H1 (cell line): ENCODE measurements around the gene TPST2. TPM values are rescaled to one million over a fixed set of nuclear protein-coding genes. Genes with fewer than 3 reads are reported as not detected.

Experiments
- CTCF ChIA-PET: fragments of 300-600 bp; sonication (Branson Sonifier 250); formaldehyde crosslinking; loops from one replicate; lab custom pipeline; 2021; ENCODE audit not compliant: partially characterized antibody; lab: Charles Lee
- POLR2A ChIA-PET: fragments of 300-600 bp; sonication (Branson Sonifier 250); formaldehyde crosslinking; loops from one replicate; lab custom pipeline; 2021; ENCODE audit warnings: inconsistent platforms; ENCODE audit not compliant: partially characterized antibody; lab: Charles Lee
- DNase-seq, 2 experiments: peaks; one replicate each; pipeline versions ENCODE4 v3.0.0 to v3.0.0-alpha.2; 2010 to 2022; ENCODE audit warnings: low spot score in 2 of 2, low read depth in 1 of 2, mixed read lengths in 1 of 2
- FAIRE-seq: peaks from 2 replicates; lab custom pipeline; 2011; peaks lifted over from hg19 to GRCh38; lab: Jason Lieb, UNC
- H2AFZ ChIP-seq: 2 replicates; pipeline ENCODE4 v1.8.1; 2012; ENCODE audit warnings: low read length, inconsistent platforms
- H2AK5ac ChIP-seq: 2 replicates; pipeline ENCODE4 v1.6.1; 2013; ENCODE audit warnings: low read depth, low read length
- H2BK120ac ChIP-seq: replicated peaks from 2 replicates; pipeline ENCODE3; 2013; ENCODE audit warnings: low read depth, low read length, inconsistent platforms
- H2BK12ac ChIP-seq: 2 replicates; pipeline ENCODE4 v1.6.1; 2013; ENCODE audit warnings: low read depth, low read length
- H2BK15ac ChIP-seq: 2 replicates; pipeline ENCODE4 v1.6.1; 2013; ENCODE audit warnings: low read length
- H2BK20ac ChIP-seq: 2 replicates; pipeline ENCODE4 v1.6.1; 2013; ENCODE audit warnings: low read length
- H2BK5ac ChIP-seq: 2 replicates; pipeline ENCODE4 v1.6.1; 2013; ENCODE audit warnings: low read depth, low read length
- H3K14ac ChIP-seq: 2 replicates; pipeline ENCODE4 v1.6.1; 2013; ENCODE audit warnings: inconsistent platforms; ENCODE audit not compliant: insufficient read length
- H3K18ac ChIP-seq: 2 replicates; pipeline ENCODE4 v1.6.1; 2013; ENCODE audit warnings: low read length; ENCODE audit errors: extremely low read depth
- H3K23ac ChIP-seq: 2 replicates; pipeline ENCODE4 v1.6.1; 2013; ENCODE audit warnings: inconsistent platforms; ENCODE audit not compliant: insufficient read length
- H3K23me2 ChIP-seq: 2 replicates; pipeline ENCODE4 v1.6.1; 2013; ENCODE audit warnings: low read depth, low read length
- H3K27ac ChIP-seq: 2 replicates; pipeline ENCODE4 v1.6.1; 2011; ENCODE audit warnings: low read depth, low read length, inconsistent platforms
- H3K27me3 ChIP-seq, 4 experiments: replicated peaks in 1 of 4; 1 replicate in 1 of 4; 2 replicates in 3 of 4; pipeline versions ENCODE4 v1.6.1 to v1.8.1; 2011 to 2013; ENCODE audit warnings: low read length in 3 of 4, mild to moderate bottlenecking in 3 of 4, inconsistent platforms in 2 of 4, mixed read lengths in 2 of 4, moderate library complexity in 1 of 4; ENCODE audit not compliant: control insufficient read depth in 3 of 4, insufficient read depth in 3 of 4; ENCODE audit errors: extremely low read depth in 1 of 4
- H3K36me3 ChIP-seq, 4 experiments: 2 replicates each; pipeline versions ENCODE4 v1.6.1 to v1.8.1; 2011 to 2013; ENCODE audit warnings: mild to moderate bottlenecking in 4 of 4, low read length in 3 of 4, moderate library complexity in 2 of 4, control low read depth in 1 of 4, inconsistent platforms in 1 of 4; ENCODE audit not compliant: insufficient read depth in 4 of 4, control insufficient read depth in 2 of 4
- H3K4ac ChIP-seq: replicated peaks from 2 replicates; pipeline ENCODE3; 2013; ENCODE audit warnings: low read length, low read depth, mixed read lengths, inconsistent platforms; ENCODE audit not compliant: insufficient read length
- H3K4me1 ChIP-seq, 4 experiments: replicated peaks in 1 of 4; 1 replicate in 1 of 4; 2 replicates in 3 of 4; pipeline versions ENCODE4 v1.6.1 to v1.8.1; 2011 to 2013; ENCODE audit warnings: low read length in 3 of 4, inconsistent platforms in 2 of 4, mixed read lengths in 1 of 4; ENCODE audit not compliant: insufficient read depth in 4 of 4, control insufficient read depth in 3 of 4
- H3K4me2 ChIP-seq, 2 experiments: 2 replicates each; pipeline versions ENCODE4 v1.6.1 to v1.8.1; 2011 to 2013; ENCODE audit warnings: low read depth in 2 of 2, low read length in 2 of 2, control low read depth in 1 of 2, inconsistent platforms in 1 of 2, mild to moderate bottlenecking in 1 of 2; ENCODE audit not compliant: insufficient read depth in 1 of 2
- H3K4me3 ChIP-seq, 4 experiments: fragments of 200-600, 300-600 bp in 1 of 4; sonication (generic), shearing (Covaris generic), sonication (Bioruptor Twin) in 1 of 4; 2 replicates each; pipeline versions ENCODE4 v1.5.1 to v1.8.1; 2011 to 2016; ENCODE audit warnings: low read length in 4 of 4, low read depth in 3 of 4, control low read depth in 2 of 4, inconsistent platforms in 2 of 4, mild to moderate bottlenecking in 2 of 4, mixed read lengths in 1 of 4, moderate library complexity in 1 of 4; ENCODE audit not compliant: insufficient read depth in 2 of 4; ENCODE audit errors: extremely low read depth in 1 of 4
- H3K56ac ChIP-seq: replicated peaks from 2 replicates; pipeline ENCODE3; 2013; ENCODE audit warnings: low read depth, mild to moderate bottlenecking, mixed read lengths, low read length, inconsistent platforms; ENCODE audit not compliant: insufficient read length
- H3K79me1 ChIP-seq: 2 replicates; pipeline ENCODE4 v1.6.1; 2013; ENCODE audit warnings: low read depth, low read length, control low read depth
- H3K79me2 ChIP-seq, 2 experiments: 2 replicates each; pipeline versions ENCODE4 v1.6.1 to v1.8.1; 2012 to 2013; ENCODE audit warnings: low read length in 2 of 2, mild to moderate bottlenecking in 2 of 2, inconsistent platforms in 1 of 2; ENCODE audit not compliant: insufficient read depth in 2 of 2, control insufficient read depth in 1 of 2
- H3K9ac ChIP-seq, 4 experiments: replicated peaks in 1 of 4; 1 replicate in 1 of 4; 2 replicates in 3 of 4; pipeline versions ENCODE4 v1.6.1 to v1.8.1; 2011 to 2013; ENCODE audit warnings: low read depth in 3 of 4, low read length in 3 of 4, control low read depth in 2 of 4, mild to moderate bottlenecking in 2 of 4, moderate library complexity in 2 of 4, inconsistent platforms in 1 of 4; ENCODE audit errors: extremely low read depth in 1 of 4
- H3K9me3 ChIP-seq, 2 experiments: 2 replicates each; pipeline versions ENCODE4 v1.6.1 to v1.8.1; 2012 to 2013; ENCODE audit warnings: mild to moderate bottlenecking in 2 of 2, moderate library complexity in 2 of 2, control low read depth in 1 of 2, inconsistent platforms in 1 of 2, low read depth in 1 of 2, low read length in 1 of 2, mixed read lengths in 1 of 2; ENCODE audit not compliant: insufficient read depth in 2 of 2
- H4K20me1 ChIP-seq, 2 experiments: replicated peaks in 1 of 2; 2 replicates each; pipeline versions ENCODE3 to v1.8.1; 2011 to 2013; ENCODE audit warnings: inconsistent platforms in 2 of 2, low read length in 2 of 2, mild to moderate bottlenecking in 1 of 2; ENCODE audit not compliant: insufficient read depth in 2 of 2, control insufficient read depth in 1 of 2
- H4K5ac ChIP-seq: 2 replicates; pipeline ENCODE4 v1.6.1; 2013; ENCODE audit warnings: low read length, low read depth, mixed read lengths, inconsistent platforms; ENCODE audit not compliant: insufficient read length
- H4K8ac ChIP-seq: 2 replicates; pipeline ENCODE4 v1.8.0; 2013; ENCODE audit warnings: mild to moderate bottlenecking, moderate library complexity, low read length, inconsistent platforms; ENCODE audit not compliant: insufficient read depth; ENCODE audit errors: extremely low read depth
- H4K91ac ChIP-seq: replicated peaks from 2 replicates; pipeline ENCODE3; 2013; ENCODE audit warnings: low read length, mixed read lengths, inconsistent platforms; ENCODE audit not compliant: insufficient read length
- FOSL1 ChIP-seq: IDR thresholded peaks from 2 replicates; pipeline ENCODE4 v1.6.1; 2011; ENCODE audit warnings: mild to moderate bottlenecking, low read depth, low read length, moderate library complexity; ENCODE audit not compliant: insufficient read depth
- KDM1A ChIP-seq: fragments of 200-600, 300-600 bp; sonication (generic); IDR thresholded peaks from 2 replicates; pipeline ENCODE4 v1.7.1; 2016; ENCODE audit warnings: mild to moderate bottlenecking, low read length, borderline replicate concordance
- WGBS, 2 experiments: shearing (Covaris generic) in 1 of 2; methylation state at CpG; one replicate each; pipeline versions ENCODE4 v1.1.6 to v1.1.7; 2013 to 2015; ENCODE audit warnings: low lambda C conversion rate in 2 of 2, mixed read lengths in 2 of 2, inconsistent platforms in 1 of 2, low coverage in 1 of 2, missing lambda C conversion rate in 1 of 2; ENCODE audit not compliant: insufficient replicate concordance in 2 of 2, insufficient coverage in 1 of 2, insufficient read length in 1 of 2; ENCODE audit errors: extremely low coverage in 1 of 2, missing lambda C conversion rate in 1 of 2; 5-methylcytosine and 5-hydroxymethylcytosine counted together
- polyA plus RNA-seq, 7 experiments: library from polyadenylated mRNA; depleted of rRNA in 3 of 7; stranded (reverse) in 5 of 7; unstranded in 2 of 7; fragments of >200 nt in 5 of 7; fragments of 200-250 nt in 2 of 7; gene quantifications; 1 replicate in 5 of 7; 2 replicates in 1 of 7; 4 replicates in 1 of 7; pipeline versions ENCODE4 v1.2.1 to v1.2.3, GENCODE V29; 2011 to 2013; ENCODE audit warnings: missing spikeins in 2 of 7, mixed read lengths in 2 of 7
- total RNA-seq: library from RNA; stranded (reverse); fragmentation: NEBNext Ultra II Directional; extraction: Animal tissue kit (Norgen Biotek cat#: 25700); gene quantifications from 2 replicates; pipeline ENCODE4 v1.2.1, GENCODE V29; 2021

Gene TPST2
- total and polyA plus RNA-seq, 2 of the 8 experiments (the other 6 are each of a cell fraction or from before 2014, with no cell fraction given), result 58.8 to 143 TPM

GRCh38 chr22:26570864-26571525, 18.9 kb downstream of the TPST2 start:
- ChIA-PET POLR2A (interaction anchor here (0.7 to 4.3 kb wide), 6 partner anchors 8 to 51 kb away, joined by 3 to 17 read pairs (median 3); no protein-coding TSS in a partner anchor), CTCF (interaction anchor here (2.1 kb wide), 1 partner anchor 13 kb away, joined by 6 read pairs; no protein-coding TSS in a partner anchor)

More at GRCh38 chr22:26570864-26571525, 18.9 kb downstream of the TPST2 start:
- peaks cover 6 to 89% of the 10 kb centered on the region in 2 experiments for H3K79me2 ChIP-seq
- no peaks in the 10 kb centered on the region; the same call in 1 of the 2 replicates for H3K23me2 ChIP-seq
- H2BK120ac ChIP-seq, result no peak overlapping the region
- H3K23ac ChIP-seq, result no peak overlapping the region
- peak overlapping the region; percentile 26; the same call in 1 of the 2 replicates for H2AK5ac ChIP-seq
- H2AFZ ChIP-seq, result no peak overlapping the region
- no peak overlapping the region for H3K27ac ChIP-seq
- H3K79me1 ChIP-seq, result peaks cover 26% of the 10 kb centered on the region
- H4K8ac ChIP-seq, result no peak overlapping the region
- H3K4me2 ChIP-seq, result no peak overlapping the region
- no peak overlapping the region for H3K4me3 ChIP-seq
- H3K27me3 ChIP-seq, result no peaks in the 10 kb centered on the region
- 87% methylated on average over 13 of the region's 13 CpGs; no CpG with 5 or more reads in 1 of the 2 experiments for WGBS, 2 experiments
- peak overlapping the region; percentile 34; the same call in 1 of the 2 replicates for H2BK15ac ChIP-seq
- no peak overlapping the region for H3K18ac ChIP-seq
- H4K5ac ChIP-seq, result no peak overlapping the region
- H4K20me1 ChIP-seq, result peaks cover 2 to 11% of the 10 kb centered on the region in 2 experiments
- H2BK20ac ChIP-seq, result 0 out of 2 replicates have a peak overlapping the region, but pooled peaks have one; percentile 49
- no peak overlapping the region for H3K14ac ChIP-seq
- no peak overlapping the region for H3K4ac ChIP-seq
- peak overlapping the region; percentile 82; the same call in 1 of the 2 replicates for H2BK5ac ChIP-seq
- H3K9ac ChIP-seq, result no peak overlapping the region; a peak in 1 of 7 replicates
- H4K91ac ChIP-seq, result no peak overlapping the region
- no peak for DNase-seq
- no peaks in the 10 kb centered on the region for H3K9me3 ChIP-seq
- peak overlapping the region; percentile 86 for H2BK12ac ChIP-seq
- no peak overlapping the region for H3K56ac ChIP-seq
- peak; percentile 69; the same call in 1 of the 2 replicates for TF ChIP-seq KDM1A
- no peak for TF ChIP-seq FOSL1
- TF ChIP-seq, all 59 proteins: peak for 1
- H3K36me3 ChIP-seq, result peaks cover 0 to 3% (median 0%) of the 10 kb centered on the region in 4 experiments; a peak in 3 of 8 replicates
- FAIRE-seq, result no peak
- H3K4me1 ChIP-seq, result peaks cover 13 to 39% (median 16%) of the 10 kb centered on the region in 4 experiments
